Stimulated activated CD4-positive, alpha-beta T cell treated with anti-CD3 and anti-CD28 coated beads, TNF-alpha, amount 100 ng/mL, for 48 hours (primary cell): ENCODE data around the gene NDE1.
"Not testable (repeated sequence)": the region's sequence is repeated elsewhere in the genome, so short reads cannot be mapped to it uniquely, and the experiment has no call there.

Experiments used
- DNase-seq, 3 donors: peaks; one replicate each; pipeline ENCODE4 v3.0.0-alpha.2; 2020; ENCODE audit warnings: low read depth in 3 of 3

The NDE1 gene

DNA sequence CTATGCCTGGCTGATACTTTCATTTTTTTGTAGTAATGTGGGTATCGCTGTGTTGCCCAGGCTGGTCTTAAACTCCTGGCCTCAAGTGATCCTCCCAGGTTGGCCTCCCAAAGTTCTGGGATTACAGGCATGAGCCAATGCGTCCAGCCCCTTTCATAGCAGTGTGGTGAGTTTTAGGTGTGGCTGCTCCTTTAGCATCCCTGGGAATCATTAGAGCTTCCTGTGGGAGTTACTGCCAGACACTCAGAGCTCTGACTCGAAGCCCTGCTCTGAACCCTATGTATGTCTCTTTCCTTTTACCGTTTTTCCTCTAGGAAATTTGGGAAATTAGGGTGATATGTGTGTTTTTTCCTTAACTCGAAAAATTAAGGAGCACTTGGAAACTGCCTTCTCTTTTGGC, 44.5 kb downstream of the NDE1 start:
- DNase-seq = no peak

DNA sequence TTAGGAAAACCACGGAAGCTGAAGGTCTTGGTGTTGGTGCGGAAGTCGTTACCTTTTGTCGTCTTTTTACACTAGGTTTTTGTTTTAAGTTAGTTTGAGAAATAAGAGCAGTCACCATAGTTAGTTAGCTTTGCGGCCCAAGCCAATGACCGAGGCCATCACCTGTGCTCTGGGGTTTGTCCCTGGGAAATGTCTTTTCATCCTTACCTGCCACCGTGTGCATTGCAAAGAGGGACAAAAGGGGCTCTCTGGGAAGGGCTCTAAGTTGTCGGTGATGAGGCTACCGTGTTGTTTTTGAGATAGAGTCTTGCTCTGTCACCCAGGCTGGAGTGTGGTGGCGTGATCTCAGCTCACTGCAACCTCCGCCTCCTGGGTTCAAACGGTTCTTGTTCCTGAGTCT, 49.8 kb downstream of the NDE1 start:
- DNase-seq = no peak

DNA sequence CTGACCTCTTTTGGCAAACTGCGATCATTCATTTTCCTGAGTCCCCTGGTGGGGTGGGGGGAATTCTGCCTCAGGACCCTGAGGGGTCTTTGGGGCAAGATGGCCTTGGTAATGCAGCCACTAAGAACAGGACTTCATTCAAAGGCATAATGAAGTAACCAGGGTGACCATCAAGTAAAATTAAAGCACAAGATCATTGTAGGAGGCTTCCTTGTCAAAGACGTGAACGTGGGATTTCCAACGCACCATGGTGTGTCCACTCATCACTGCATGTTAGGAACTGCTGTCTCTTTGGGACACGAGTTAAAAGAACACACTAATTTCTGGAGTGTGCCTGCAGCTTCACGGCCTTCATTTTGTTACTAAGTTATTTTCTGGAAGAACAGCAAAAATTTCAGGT, 51.3 kb downstream of the NDE1 start:
- DNase-seq = no peak

DNA sequence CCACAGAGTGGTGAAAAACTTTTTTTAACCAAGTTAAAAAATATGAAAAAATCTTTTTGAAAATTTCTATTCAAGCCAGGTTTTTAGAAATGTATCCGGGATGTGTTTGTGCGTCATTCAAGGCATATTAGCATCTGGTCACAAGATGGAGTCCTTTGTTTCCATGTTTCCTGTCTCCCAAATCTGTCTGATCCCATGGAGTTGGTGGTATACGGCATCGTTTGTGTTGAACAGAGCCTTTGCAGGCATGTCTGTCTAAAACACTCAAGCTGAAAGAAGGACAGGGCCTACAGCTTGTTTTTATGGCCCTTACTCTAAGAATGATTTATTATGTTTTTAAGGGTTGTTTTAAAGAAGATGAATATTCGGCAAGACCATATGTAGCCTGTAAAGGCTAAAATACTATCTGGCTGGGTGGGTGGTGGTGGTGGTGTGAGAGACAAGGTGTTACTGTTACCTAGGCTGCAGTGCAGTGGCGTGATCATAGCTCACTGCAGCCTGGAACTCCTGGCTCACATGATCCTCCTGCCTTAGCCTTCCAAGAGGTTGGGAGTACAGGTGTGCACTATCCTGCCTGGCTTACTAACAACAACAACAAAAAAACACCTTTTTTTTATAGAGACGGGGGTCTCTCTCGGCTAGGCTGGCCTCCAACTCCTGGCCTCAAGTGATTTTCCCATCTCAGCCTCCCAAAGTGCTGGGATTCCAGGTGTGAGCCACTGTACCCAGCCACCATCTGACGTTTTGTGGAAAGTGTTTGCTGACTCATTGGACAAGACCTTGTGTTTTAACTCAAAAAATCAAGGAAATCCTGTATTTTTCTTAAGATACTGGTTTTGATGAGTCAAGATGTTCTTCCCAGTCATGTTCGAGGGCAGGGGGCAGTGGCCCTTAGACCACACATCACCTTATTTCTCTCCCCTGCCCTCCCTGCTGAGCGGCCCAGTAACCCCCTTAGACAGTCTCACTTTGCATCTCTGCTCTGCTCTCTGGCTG, 52.2 kb downstream of the NDE1 start:
- DNase-seq = no peak

- DNase-seq = no peak
Measured at GRCh38 chr16:15703029-15703736, 53.1 kb downstream of the NDE1 start.

DNA sequence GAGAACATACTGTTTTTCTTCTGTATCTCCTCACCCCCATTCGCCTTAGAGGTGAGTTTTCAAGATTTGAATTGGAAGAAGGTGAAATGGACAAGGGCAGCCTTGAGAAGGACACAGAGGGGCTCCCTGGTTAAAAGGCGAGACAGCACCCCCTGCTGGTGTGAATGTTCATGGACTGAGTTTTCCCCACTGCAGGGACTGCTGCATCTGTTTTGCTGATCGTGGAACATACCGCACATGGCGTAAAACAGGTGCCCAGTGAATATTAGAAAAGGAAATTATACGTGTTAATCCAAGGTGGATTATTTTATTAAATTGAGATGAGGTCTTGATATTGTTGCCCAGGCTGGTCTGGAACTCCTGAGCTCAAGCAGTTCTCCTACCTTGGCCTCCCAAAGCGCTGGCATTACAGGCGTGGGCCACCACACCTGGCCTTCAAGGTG, 54.5 kb downstream of the NDE1 start:
- DNase-seq = peak; percentile 49 to 67 (median 64)

DNA sequence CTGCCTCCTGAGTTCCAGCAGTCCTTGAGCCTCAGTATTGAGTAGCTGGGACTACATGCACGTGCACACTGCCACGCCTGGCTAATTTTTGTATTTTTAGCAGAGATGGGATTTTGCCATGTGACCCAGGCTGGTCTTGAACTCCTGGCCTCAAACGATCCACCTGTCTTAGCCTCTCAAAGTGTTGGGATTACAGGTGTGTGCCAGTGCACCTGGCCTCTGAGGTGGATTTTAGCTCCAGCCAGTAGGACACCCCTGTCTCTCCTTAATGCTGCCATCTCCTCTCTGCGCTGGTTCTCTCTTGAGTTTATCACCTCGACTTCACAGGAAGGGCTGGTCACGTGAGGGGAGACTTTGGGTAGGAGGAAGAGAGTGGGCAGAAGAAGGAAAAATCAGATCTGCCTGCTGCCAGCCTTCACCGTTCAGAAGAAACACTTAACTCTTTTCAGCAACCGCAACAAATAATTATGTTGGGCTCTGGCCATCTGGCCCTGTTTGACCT, 55.1 kb downstream of the NDE1 start:
- no peak for DNase-seq

DNA sequence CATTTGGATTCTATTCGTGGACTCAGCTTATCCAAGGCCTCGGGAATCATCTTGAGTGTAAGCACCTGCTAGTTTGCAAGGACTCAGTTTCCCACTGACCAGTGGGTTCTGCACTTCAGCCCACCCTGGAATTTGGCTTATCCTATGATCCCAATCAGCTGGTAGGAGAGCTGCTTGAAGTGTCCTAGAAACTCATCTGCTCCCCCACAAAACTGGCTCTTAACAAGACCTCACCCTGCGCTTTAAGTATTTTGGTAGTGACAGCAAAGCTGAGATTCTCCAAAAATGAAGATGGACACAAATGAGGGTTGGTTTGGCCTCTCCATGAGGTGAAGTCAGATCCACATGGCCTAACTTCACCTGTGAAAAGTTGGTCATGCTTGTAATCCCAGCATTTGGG, 57.3 kb downstream of the NDE1 start:
- DNase-seq = no peak

- no peak for DNase-seq
Measured at GRCh38 chr16:15708096-15708495, 58.1 kb downstream of the NDE1 start.

- DNase-seq = no peak
Measured at GRCh38 chr16:15708997-15709396, 59.0 kb downstream of the NDE1 start.

- DNase-seq = no peak
Measured at GRCh38 chr16:15714393-15715172, 64.5 kb downstream of the NDE1 start.

DNA sequence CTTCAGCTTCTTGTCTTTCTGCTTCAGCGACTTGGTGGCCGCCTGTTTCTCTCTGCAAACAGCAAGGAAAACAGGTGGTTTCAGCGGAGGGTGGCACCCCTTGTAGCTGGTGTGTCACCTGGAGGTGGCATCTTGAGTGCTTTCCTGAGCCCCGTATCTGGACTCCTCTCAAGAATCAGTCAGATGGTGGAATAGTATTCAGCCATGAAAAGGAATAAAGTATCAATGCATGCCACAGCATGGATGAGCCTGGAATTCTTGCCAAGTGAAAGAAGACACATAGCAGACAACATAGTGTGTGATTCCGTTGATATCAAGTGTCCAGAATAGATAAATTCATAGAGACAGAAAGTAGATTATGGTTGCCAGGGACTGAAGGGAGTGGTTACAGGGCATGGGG, 65.2 kb downstream of the NDE1 start:
- DNase-seq = no peak

DNA sequence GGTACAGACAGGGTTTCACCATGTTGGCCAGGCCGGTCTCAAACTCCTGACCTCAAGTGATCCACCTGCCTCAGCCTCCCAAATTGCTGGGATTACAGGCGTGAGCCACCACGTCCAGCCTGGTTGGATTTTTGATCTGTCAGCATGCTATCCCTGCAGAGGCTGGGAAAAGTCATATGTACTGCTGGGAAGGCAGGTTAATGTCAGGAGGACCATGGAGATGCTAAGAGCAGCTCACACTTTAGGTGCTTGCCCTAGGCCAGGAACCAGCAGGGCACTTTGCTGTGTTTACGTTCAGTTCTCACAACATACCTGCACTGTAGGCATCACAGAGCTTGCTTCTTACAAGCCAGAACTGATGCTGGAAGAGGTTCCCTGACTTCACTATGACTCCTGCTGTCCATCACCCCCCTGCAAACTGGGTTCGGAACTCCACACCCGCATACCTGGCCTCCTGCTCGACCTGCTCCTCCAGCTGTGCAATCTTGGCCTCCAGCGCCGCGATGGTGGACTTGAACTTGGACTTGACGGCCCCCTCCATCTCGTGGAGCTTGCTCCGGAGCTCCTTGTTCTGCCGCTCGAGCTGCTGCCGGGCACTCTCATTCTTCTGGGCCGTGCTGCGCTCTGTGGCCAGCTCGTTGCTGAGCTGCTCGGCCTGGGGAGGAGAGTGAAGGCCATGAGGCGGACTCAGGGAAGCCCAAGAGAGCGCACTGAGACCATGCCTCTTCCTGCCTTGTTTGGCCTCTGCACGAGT, 66.8 kb downstream of the NDE1 start:
- DNase-seq = no peak

GRCh38 chr16:15721018-15721417, 71.0 kb downstream of the NDE1 start:
- DNase-seq = no peak

- DNase-seq = no peak
Measured at GRCh38 chr16:15723808-15724207, 73.8 kb downstream of the NDE1 start.

GRCh38 chr16:15725641-15726240, 75.7 kb downstream of the NDE1 start:
- DNase-seq = no peak

- no peak for DNase-seq
Measured at GRCh38 chr16:15726715-15727114, 76.7 kb downstream of the NDE1 start.

DNA sequence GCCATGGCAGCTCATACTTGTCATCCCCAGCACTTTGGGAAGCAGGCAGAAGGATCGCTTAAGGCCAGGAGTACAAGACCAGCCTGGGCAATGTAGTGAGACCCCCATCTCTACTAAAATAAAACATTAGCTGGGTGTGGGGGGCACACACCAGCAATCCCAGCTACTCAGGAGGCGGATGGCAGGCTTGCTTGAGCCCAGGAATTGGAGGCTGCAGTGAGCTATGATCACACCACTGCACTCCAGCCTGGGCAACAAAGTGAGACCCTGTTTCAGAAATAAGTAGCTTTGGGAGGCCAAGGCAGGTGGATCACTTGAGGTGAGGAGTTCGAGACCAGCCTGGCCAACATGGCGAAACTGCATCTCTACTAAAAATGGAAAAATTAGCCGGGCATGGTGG, 77.7 kb downstream of the NDE1 start:
- not testable (repeated sequence) for DNase-seq

GRCh38 chr16:15729152-15729551, 79.1 kb downstream of the NDE1 start:
- no peak for DNase-seq

GRCh38 chr16:15732416-15732815, 82.4 kb downstream of the NDE1 start:
- DNase-seq = no peak

- DNase-seq = no peak
Measured at GRCh38 chr16:15735610-15736009, 85.6 kb downstream of the NDE1 start.
